ENCODE measurements around the gene PIK3AP1. TPM values are rescaled to one million over a fixed set of nuclear protein-coding genes. Genes with fewer than 3 reads are reported as not detected.

Gene PIK3AP1
- total and polyA plus RNA-seq, 10 of the 15 experiments (the other 5 are each of a cell fraction or from before 2014, with no cell fraction given), result 26.2 to 306 (median 119) TPM

- TF ChIP-seq CEBPZ (IDR thresholded peaks at IDR 0.05; ENCODE audit: low read depth, low read length), result no peak
- TF ChIP-seq SPI1 (IDR thresholded peaks at IDR 0.05; ENCODE audit: borderline replicate concordance, insufficient read depth, low read depth, low read length), result peak; percentile 97
- 0 out of 4 replicates have a peak, but pooled peaks of 1 of the 2 experiments have one; percentile 15 for TF ChIP-seq IKZF2 (IDR thresholded peaks at IDR 0.05)
- TF ChIP-seq SREBF2 (IDR thresholded peaks at IDR 0.05; ENCODE audit: low read length), result no peak
- TF ChIP-seq MLLT1 (IDR thresholded peaks at IDR 0.05), result no peak
- TF ChIP-seq ESRRA (IDR thresholded peaks at IDR 0.05; ENCODE audit: low read length), result no peak
- TF ChIP-seq EED (IDR thresholded peaks at IDR 0.05; ENCODE audit: low read depth), result peak; percentile 59
- TF ChIP-seq EZH2 (IDR thresholded peaks at IDR 0.05; ENCODE audit: borderline replicate concordance, control insufficient read depth, low read depth, low read length), result no peak
Measured at GRCh38 chr10:96764425-96765060, 44.2 kb upstream of the PIK3AP1 start (continued).

All from GM12878 (cell line).